Measurements from ENCODE around the gene RASL10A.
A peak's percentile ranks its signal among the peaks of the same experiment; 100 is the strongest.

The RASL10A gene

GRCh38 chr22:29301716-29302401 is 13.6 kb downstream of the RASL10A start:
- DNase-seq, result no peak

GRCh38 chr22:29300807-29301601 is 14.5 kb downstream of the RASL10A start:
- no peak for DNase-seq

- DNase-seq, result no peak
Measured at GRCh38 chr22:29300467-29300806, 15.1 kb downstream of the RASL10A start.

GRCh38 chr22:29299136-29299900 is 16.2 kb downstream of the RASL10A start:
- no peak for DNase-seq

- DNase-seq, result no peak
Measured at GRCh38 chr22:29298641-29299040, 16.9 kb downstream of the RASL10A start.

- no peak for DNase-seq
Measured at GRCh38 chr22:29292379-29292778, 23.1 kb downstream of the RASL10A start.

- no peak for DNase-seq
Measured at GRCh38 chr22:29291215-29291614, 24.3 kb downstream of the RASL10A start.

- no peak for DNase-seq
Measured at GRCh38 chr22:29290061-29290460, 25.4 kb downstream of the RASL10A start.

- DNase-seq, result no peak
Measured at GRCh38 chr22:29288837-29289236, 26.7 kb downstream of the RASL10A start.

- DNase-seq, result no peak
Measured at GRCh38 chr22:29284196-29284595, 31.3 kb downstream of the RASL10A start.

- no peak for DNase-seq
Measured at GRCh38 chr22:29277927-29278326, 37.6 kb downstream of the RASL10A start.

GRCh38 chr22:29275819-29276565 is 39.5 kb downstream of the RASL10A start:
- DNase-seq, result no peak

- no peak for DNase-seq
Measured at GRCh38 chr22:29275167-29275566, 40.3 kb downstream of the RASL10A start.

- no peak for DNase-seq
Measured at GRCh38 chr22:29272624-29273023, 42.9 kb downstream of the RASL10A start.

GRCh38 chr22:29270475-29271271 is 44.8 kb downstream of the RASL10A start:
- DNase-seq, result no peak

GRCh38 chr22:29269731-29270474 is 45.6 kb downstream of the RASL10A start:
- DNase-seq, result no peak

GRCh38 chr22:29269230-29269604 is 46.3 kb downstream of the RASL10A start:
- DNase-seq, result no peak

GRCh38 chr22:29268511-29269229 is 46.8 kb downstream of the RASL10A start:
- peak; percentile 25 for DNase-seq

GRCh38 chr22:29267858-29268510 is 47.5 kb downstream of the RASL10A start, which contains the start of the genes EWSR1 and RHBDD3:
TSS of gene EWSR1 (plus strand) at chr22:29268268. CDS start at chr22:29268337, 69 bp downstream.
TSS of gene RHBDD3 (minus strand) at chr22:29267981. CDS start at chr22:29265626, 2,355 bp downstream.
- DNase-seq, result peak; percentile 90

GRCh38 chr22:29267462-29267857 is 48.0 kb downstream of the RASL10A start:
- no peak for DNase-seq
